HepG2 (cell line): ENCODE measurements around the gene EFNA2.
A peak's percentile ranks its signal among the peaks of the same experiment; 100 is the strongest.

ENCODE experiments used
- ATRX ChIP-seq: sonication (generic); formaldehyde crosslinking; IDR thresholded peaks from 2 replicates; pipeline ENCODE4 v1.4.0; 2020; ENCODE audit warnings: missing genetic modification reagents, borderline replicate concordance
- ZNF317 ChIP-seq: sonication (generic); formaldehyde crosslinking; IDR thresholded peaks from 2 replicates; pipeline ENCODE4 v1.5.0; 2020; ENCODE audit warnings: mild to moderate bottlenecking, missing genetic modification reagents
- ZNF564 ChIP-seq: sonication (generic); formaldehyde crosslinking; IDR thresholded peaks from 2 replicates; pipeline ENCODE4 v1.8.1; 2023; ENCODE audit warnings: mild to moderate bottlenecking, missing genetic modification reagents
- TF ChIP-seq, protein P1 (sequence below): sonication (generic); formaldehyde crosslinking; IDR thresholded peaks from 2 replicates; pipeline ENCODE4 v1.5.0; 2020; ENCODE audit warnings: mild to moderate bottlenecking, missing genetic modification reagents, moderate library complexity
- TF ChIP-seq, protein P2 (sequence below): sonication (generic); formaldehyde crosslinking; IDR thresholded peaks from 2 replicates; pipeline ENCODE4 v1.4.0; 2020; ENCODE audit warnings: mild to moderate bottlenecking, low read depth, missing genetic modification reagents
- TF ChIP-seq, protein P3 (sequence below): sonication (generic); formaldehyde crosslinking; IDR thresholded peaks from 2 replicates; pipeline ENCODE4 v1.5.0; 2020; ENCODE audit warnings: missing genetic modification reagents
- TF ChIP-seq, protein P4 (sequence below): sonication (generic); formaldehyde crosslinking; conservative IDR thresholded peaks from 2 replicates; pipeline ENCODE4 v1.8.1; 2023; ENCODE audit warnings: missing genetic modification reagents
- TF ChIP-seq, protein P5 (sequence below): sonication (generic); formaldehyde crosslinking; IDR thresholded peaks from 2 replicates; pipeline ENCODE4 v1.4.0; 2020; ENCODE audit warnings: missing genetic modification reagents

DNA sequence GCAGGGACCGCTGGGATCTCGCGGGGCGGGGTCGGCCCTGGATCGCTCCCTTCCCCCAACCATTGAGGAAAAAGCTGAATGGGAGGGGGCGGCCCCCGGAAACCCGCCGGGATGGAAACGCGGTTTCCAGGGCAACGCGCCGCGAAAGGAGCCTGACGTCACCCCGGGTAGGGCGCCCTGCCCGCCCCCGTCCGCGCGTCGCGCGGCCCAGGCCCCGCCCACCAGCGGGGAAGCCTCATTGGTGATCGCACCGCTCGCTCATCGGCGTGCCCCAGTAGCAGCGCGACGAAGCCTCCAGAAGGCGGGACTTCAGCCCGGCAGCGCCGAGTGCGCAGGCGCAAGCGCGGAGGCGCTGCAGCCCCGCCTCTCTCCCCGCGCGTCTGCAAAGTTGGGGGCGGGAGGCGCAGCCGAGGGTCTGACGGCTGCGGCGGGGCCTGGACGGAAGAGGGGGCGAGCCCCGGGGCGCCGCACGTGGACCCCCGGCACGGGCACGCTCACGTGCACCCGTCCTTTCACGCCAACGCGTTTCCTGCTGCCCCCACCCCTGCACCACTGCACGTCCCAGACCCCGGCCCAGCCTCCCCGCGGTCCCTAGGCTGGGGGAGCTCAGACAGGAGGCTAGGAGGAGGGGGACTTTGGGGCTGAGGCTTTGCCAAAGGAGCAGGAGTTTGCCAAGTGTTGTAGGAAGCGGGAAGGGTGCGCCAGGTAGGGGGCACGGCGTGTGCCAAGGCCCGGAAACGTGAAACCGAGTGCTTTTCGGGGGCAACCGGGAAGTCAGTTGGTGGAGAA, 24.7 kb upstream of the EFNA2 start:
- TF ChIP-seq, protein P1, sequence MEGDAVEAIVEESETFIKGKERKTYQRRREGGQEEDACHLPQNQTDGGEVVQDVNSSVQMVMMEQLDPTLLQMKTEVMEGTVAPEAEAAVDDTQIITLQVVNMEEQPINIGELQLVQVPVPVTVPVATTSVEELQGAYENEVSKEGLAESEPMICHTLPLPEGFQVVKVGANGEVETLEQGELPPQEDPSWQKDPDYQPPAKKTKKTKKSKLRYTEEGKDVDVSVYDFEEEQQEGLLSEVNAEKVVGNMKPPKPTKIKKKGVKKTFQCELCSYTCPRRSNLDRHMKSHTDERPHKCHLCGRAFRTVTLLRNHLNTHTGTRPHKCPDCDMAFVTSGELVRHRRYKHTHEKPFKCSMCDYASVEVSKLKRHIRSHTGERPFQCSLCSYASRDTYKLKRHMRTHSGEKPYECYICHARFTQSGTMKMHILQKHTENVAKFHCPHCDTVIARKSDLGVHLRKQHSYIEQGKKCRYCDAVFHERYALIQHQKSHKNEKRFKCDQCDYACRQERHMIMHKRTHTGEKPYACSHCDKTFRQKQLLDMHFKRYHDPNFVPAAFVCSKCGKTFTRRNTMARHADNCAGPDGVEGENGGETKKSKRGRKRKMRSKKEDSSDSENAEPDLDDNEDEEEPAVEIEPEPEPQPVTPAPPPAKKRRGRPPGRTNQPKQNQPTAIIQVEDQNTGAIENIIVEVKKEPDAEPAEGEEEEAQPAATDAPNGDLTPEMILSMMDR (CRISPR knock-in tag), result no peak
- TF ChIP-seq ZNF564 (no peak), ATRX (CRISPR knock-in tag) (no peak), ZNF317 (CRISPR knock-in tag) (no peak)
- TF ChIP-seq, protein P2, sequence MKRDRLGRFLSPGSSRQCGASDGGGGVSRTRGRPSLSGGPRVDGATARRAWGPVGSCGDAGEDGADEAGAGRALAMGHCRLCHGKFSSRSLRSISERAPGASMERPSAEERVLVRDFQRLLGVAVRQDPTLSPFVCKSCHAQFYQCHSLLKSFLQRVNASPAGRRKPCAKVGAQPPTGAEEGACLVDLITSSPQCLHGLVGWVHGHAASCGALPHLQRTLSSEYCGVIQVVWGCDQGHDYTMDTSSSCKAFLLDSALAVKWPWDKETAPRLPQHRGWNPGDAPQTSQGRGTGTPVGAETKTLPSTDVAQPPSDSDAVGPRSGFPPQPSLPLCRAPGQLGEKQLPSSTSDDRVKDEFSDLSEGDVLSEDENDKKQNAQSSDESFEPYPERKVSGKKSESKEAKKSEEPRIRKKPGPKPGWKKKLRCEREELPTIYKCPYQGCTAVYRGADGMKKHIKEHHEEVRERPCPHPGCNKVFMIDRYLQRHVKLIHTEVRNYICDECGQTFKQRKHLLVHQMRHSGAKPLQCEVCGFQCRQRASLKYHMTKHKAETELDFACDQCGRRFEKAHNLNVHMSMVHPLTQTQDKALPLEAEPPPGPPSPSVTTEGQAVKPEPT, result peak; percentile 62; the same call in 1 of the 2 replicates
- TF ChIP-seq, protein P3, sequence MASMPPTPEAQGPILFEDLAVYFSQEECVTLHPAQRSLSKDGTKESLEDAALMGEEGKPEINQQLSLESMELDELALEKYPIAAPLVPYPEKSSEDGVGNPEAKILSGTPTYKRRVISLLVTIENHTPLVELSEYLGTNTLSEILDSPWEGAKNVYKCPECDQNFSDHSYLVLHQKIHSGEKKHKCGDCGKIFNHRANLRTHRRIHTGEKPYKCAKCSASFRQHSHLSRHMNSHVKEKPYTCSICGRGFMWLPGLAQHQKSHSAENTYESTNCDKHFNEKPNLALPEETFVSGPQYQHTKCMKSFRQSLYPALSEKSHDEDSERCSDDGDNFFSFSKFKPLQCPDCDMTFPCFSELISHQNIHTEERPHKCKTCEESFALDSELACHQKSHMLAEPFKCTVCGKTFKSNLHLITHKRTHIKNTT (CRISPR knock-in tag), result no peak
- TF ChIP-seq, protein P4, sequence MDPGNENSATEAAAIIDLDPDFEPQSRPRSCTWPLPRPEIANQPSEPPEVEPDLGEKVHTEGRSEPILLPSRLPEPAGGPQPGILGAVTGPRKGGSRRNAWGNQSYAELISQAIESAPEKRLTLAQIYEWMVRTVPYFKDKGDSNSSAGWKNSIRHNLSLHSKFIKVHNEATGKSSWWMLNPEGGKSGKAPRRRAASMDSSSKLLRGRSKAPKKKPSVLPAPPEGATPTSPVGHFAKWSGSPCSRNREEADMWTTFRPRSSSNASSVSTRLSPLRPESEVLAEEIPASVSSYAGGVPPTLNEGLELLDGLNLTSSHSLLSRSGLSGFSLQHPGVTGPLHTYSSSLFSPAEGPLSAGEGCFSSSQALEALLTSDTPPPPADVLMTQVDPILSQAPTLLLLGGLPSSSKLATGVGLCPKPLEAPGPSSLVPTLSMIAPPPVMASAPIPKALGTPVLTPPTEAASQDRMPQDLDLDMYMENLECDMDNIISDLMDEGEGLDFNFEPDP, result no peak
- TF ChIP-seq, protein P5, sequence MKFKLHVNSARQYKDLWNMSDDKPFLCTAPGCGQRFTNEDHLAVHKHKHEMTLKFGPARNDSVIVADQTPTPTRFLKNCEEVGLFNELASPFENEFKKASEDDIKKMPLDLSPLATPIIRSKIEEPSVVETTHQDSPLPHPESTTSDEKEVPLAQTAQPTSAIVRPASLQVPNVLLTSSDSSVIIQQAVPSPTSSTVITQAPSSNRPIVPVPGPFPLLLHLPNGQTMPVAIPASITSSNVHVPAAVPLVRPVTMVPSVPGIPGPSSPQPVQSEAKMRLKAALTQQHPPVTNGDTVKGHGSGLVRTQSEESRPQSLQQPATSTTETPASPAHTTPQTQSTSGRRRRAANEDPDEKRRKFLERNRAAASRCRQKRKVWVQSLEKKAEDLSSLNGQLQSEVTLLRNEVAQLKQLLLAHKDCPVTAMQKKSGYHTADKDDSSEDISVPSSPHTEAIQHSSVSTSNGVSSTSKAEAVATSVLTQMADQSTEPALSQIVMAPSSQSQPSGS (CRISPR knock-in tag), result peak; percentile 97
